HG03095 (cell line): Measurements from ENCODE around the gene SPOCK3.
"Not testable (repeated sequence)": the region's sequence is repeated elsewhere in the genome, so short reads cannot be mapped to it uniquely, and the experiment has no call there.

Source experiments
- ATAC-seq: cut with Tn5 transposase; IDR thresholded peaks from one replicate; pipeline ENCODE4 v1.9.1; 2021; ENCODE audit warnings: moderate library complexity; ENCODE audit not compliant: unreplicated experiment

SPOCK3 gene

DNA sequence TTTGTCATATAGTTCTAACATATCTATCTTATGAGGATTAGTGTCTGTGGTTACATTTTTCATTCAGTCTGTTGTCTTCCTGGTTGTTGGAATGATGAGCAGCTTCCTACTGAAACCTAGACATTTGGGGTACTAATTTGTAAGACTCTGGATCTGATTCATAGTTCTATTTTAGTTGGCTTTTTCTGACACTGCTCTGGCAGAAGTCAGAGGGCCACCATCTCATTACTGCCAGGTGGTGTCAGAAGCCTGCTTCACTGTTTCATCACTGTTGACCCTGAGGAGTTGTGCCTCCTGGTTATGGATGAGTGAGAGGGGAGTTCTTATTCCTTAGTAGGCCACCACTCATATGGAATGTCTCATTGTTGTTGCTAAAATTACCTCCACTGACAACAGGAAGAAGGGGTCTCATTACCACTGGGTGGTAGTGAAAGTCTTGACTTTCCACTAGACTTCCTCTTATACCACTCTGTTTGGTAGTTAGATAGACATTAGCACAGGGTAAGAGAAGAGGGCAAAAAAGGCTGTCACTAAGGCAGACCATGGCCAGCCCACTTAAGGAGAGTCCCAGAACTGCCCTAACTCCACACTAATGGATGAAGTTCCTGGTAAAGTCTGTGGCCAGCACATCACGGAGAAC, 395.2 kb downstream of the SPOCK3 start:
- peak; percentile 37 for ATAC-seq

DNA sequence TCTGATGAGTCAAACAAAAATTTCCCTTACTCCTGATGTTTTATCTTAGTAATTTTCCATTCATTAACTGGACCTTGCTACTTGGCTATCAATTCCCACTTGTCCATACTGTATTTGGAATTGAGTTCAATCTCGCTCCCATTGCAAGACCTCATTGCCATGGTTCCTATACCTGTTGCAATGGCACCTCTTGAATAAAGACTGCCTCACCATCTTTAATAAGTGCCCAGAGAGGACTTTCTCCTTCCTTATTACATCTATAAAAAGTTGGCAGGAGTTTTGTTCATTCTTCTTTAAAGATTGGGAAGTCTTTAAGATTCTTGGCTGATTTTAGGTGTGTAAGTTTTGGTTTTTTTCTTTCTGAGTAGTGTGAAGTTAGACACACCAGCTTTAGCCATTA, 397.4 kb downstream of the SPOCK3 start:
- no peak for ATAC-seq

DNA sequence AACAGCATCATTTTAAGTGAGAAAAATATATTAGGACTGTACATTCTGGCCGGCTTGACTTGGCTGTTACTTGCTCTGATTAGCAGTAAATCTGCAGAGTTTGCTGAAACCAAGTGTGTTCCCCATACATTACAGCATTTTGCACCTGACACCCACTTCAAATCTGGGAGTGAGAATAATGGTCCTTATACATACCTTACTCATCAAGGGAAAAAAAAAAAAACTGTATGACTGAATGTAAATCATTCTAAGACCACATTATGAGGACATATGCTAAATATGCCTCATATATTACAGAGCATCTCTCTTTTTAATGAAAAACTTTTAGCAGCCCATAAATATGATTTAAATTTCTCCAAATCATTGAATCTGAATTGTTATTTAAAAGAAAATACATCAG, 406.7 kb downstream of the SPOCK3 start:
- ATAC-seq = no peak

DNA sequence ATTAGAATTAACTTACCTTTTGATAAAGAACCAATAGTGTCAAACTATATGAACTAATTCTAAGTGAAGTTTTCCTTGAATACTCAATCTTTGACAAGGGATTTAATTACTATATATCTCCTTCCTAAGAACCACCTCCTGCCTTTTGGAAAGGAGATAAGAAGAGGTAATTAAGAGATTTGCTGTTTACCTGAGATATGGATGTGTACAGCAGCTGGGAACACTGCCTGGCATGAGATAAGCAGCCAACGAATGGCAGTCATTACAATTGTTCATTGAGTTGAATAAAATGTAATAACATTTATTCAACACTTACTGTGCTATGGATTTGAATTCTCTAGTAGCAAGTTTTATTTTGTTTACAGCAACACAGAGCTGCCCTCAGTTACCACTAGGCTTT, 407.1 kb downstream of the SPOCK3 start:
- no peak for ATAC-seq

DNA sequence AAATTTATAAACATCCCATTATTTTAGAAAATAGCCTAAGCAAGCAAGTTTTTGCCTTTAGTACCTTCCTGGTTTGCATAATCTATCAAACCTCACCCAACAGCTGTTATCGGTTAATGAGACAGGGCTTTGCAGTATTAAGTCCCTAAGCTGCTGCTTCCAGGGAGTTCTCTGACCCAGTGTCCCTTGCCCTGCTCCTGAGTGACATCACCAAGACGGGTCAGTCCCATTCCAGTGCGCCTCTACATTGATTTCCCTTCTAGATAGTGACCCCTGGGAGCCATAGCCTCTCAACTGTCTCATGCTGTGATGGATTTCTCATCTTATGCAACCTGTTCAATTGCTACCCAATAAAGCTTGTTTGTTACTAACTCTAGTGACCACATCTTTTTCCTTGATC, 410.4 kb downstream of the SPOCK3 start:
- ATAC-seq = no peak

DNA sequence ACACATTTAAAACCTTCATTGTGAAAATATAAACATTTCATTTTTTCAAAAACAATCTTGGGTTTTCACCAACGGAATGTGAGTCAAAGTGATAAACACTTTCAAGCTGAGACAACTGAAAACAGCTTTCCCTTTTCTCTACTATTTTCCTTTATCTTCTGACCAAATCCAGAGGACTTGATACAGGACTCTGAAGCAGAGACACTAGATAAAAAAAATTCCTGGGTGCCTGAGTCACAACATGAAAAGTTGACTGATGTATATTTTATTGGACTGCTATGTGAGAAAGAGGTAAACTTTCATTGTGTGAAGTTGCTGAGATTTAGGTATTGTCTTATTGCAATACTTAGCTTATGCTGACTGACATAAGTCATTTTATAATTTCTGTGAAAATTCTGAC, 411.2 kb downstream of the SPOCK3 start:
- ATAC-seq = no peak

DNA sequence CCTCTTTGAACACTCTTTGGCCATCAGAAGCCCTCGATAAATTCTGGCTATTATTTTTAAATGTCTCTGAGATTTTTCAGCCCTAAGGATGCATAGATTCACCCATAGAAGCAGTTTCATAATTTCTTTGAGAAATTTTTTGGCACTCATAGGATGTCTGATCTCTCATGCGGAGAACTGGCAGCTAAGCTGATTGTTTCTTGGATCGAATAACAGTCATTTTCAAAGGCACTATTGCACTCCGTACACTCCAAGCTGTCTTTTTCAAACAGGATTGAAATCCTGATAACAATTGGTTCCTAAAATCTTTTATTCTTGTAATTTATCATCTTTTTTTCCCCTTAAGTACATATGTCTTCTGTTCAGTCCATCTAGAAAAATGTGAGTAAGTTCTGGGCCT, 411.9 kb downstream of the SPOCK3 start:
- no peak for ATAC-seq

DNA sequence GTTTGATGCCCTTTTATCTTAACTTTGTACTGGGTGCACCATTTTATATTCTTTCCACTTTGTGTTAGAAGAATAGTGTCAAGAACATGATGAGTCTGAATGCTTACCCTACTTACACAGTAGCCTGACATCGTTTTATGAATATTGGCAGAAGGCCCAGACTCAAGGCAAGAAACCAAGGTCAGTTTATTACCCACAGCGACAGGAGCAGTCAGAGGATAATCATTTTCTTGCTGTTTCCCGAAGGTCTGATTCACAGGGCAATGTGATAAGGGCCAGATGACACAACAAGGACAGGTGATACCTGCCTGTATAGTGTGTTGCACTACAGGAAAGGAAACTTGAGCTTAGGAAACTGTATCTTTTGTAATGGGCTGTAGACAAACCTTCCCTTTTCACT, 417.4 kb downstream of the SPOCK3 start:
- no peak for ATAC-seq

DNA sequence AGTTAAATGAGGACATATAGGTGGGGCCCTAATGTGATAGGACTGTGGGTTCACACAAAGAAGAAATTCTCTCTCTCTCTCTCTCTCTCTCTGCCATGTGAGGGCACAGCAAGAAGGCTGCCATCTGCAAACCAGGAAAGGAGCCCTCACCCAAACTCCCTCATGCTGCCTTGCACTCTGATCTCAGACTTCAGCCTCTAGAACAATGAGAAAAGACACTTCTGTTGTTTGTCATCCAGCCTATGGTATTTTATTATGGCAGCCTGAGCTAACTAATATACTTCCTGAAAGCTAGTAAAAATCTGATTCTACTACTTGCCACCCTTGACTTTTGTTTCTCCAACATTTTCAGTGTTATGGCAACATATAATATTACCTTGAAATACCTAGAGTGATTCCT, 425.9 kb downstream of the SPOCK3 start:
- no peak for ATAC-seq

DNA sequence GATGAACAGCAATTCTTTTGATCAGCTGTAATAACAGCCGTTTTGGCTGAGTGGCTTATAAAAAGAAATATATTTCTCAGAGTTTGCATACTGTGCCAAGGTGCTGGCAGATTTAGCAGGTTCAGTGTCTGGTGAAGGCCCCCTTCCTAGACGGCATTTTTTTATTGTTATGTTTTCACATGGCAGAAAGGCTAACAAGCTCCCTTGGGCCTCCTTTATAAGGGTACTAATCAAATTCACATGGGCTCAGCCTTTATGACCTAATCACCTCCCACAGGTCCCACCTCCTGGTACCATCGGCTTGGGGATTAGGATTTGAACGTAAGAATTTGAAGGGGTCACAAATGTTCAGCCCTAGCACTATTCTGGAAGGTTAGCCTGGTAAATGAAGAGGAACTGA, 431.9 kb downstream of the SPOCK3 start:
- ATAC-seq = no peak

DNA sequence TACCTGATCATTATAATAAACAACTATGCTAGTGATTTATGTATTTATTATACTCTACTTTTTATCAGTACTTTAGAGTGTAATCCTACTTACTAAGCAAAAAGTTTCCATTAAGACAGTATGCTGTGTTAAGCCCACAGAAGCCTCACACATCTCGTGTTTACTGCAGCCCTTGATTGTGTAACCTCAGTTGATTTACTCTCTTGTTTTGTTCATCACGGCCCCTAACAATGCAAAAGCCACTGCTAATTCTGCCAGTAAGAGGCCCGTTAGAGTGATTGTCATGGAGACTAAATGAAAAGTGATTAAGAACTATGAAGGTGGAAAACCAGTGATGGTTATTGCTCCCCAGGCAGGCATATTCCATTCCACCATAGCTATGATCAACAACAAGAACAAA, 436.2 kb downstream of the SPOCK3 start:
- ATAC-seq = no peak

DNA sequence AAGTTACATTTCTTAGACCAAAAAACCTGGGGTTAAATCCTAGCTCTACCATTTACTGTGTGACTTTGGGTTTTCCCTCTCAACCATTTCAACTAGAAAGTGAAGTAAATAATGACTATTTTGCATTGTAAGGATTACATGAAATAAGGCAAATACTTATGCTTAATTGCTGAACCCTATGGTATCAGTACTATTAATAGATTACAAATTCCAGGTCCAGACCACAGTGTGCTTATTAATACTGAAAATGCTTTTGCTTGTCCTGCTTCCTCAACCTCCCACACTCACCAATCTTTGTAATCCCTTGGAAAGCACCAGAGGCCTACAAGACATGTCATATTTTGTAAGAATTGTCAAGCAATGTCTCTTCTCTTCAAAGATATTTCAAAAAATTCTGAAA, 456.5 kb downstream of the SPOCK3 start:
- no peak for ATAC-seq

DNA sequence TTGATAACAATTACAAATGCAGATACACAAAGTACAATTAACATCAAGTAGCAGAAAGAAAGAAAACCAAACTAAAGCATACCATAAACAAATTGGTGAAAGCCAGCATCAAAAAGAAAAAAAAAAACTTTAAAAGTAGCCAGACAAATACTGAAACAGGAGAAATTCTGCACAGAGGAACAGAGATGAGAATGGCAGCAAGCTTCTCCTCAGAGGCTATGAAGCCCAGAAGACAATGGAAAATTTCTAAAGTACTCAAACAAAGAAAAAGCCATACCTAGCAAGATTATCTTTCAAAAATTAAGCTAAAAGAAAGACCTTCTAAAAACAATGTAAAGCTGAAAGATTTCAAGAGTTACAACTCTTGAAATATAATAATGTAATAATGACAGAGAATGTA, 471.3 kb downstream of the SPOCK3 start:
- no peak for ATAC-seq

DNA sequence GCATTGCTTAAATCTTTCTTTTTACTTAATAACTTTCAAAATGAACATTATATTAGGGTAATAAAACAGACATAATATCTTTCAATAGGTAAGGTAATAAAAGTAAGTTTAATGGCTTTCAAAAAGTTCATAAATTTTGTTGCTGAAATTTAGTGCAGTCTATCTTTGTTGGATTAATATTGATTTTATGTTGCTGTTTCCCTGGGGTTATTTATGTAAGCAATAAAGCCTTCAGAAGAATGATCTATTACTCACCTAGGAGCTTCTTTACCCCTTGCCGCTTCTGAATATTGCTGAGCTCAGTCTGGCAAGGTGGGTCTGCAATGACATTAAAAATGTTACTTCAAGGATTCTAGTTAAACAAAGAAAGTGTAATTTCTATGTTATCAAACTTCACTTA, 492.6 kb downstream of the SPOCK3 start:
- ATAC-seq = no peak

DNA sequence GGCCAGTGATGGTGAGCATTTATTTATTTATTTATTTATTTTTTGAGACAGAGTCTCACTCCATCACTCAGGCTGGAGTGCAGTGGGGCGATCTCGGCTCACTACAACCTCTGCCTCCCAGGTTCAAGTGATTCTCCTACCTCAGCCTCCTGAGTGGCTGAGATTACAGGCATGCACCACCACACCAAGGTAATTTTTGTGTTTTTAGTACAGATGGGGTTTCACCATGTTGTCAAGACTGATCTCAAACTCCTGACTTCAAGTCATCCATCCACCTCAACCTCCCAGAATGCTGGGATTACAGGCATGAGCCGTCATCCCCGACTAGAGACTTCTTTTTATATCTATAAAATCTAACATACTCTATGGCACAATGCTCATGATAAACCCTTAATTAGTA, 495.1 kb downstream of the SPOCK3 start:
- not testable (repeated sequence) for ATAC-seq

DNA sequence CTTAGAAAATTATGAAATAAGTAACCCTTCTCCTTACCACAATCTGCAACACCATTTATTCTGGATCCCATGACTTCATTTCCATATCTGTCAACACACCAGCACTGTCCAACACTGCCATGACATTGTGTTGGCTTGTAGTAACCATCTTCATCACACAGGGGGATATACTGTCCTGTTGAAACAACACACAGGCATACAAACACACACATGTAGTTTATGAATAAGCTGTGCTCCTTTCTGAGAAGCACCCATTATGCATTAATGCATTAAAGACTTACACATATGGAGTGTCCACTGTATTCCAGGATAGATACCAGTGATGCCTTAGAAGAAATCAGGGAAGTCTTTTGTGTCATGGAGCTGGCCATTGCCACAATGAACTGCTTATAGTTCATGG, 496.9 kb downstream of the SPOCK3 start:
- ATAC-seq = no peak

DNA sequence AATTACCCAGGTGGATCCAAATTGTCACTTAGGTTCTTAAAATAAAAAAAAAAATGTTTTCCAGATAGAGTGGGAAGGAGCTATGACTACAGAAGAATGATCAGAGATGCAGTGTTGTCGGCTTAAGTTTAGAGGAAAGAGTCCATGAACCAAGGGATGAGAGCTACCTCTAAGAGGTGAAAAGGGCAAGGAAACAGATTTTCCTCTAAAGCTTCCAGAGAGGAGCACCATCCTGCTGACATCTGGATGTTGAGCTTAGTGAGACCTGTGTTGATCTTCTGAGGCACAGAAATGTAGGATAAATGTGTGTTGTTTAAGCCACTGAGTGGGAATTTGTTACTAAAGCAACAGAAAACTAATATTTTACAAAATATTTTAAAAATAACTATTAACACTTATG, 498.7 kb downstream of the SPOCK3 start:
- ATAC-seq = no peak

DNA sequence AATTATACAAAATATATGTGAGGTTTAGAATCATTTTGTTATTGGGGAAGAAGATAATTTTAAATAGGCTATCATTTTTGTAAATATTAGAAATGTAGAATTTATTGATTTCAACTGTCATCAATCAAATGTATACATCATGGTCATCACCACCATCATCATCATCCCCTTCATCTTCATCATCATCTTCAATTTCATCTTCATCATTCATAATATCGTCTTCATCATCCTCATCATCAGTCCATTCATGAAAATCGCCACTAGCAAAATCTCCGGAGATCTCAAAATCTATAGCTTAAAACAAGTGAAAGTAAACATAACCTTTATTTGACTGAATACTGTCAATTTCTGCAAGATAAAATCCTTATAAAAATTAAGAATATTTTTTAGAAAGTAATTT, 499.5 kb downstream of the SPOCK3 start:
- no peak for ATAC-seq

DNA sequence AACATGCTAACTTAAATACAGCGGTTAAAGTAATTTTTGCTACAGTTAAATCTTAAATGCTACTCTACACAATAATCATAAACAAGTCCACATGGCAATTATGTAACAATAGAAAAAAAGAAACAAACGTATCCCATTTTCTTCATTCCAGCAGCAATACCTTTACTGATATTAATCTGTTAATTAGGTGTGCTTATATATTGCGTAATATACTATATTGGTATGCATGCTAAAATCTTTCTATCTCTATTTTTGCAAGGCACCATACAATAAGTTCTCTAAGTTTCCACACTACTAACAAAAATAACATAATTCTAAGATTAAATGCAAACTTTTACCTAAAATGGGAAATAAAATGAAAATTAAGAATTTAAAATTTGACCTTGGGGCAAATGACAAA, 500.6 kb downstream of the SPOCK3 start:
- no peak for ATAC-seq

DNA sequence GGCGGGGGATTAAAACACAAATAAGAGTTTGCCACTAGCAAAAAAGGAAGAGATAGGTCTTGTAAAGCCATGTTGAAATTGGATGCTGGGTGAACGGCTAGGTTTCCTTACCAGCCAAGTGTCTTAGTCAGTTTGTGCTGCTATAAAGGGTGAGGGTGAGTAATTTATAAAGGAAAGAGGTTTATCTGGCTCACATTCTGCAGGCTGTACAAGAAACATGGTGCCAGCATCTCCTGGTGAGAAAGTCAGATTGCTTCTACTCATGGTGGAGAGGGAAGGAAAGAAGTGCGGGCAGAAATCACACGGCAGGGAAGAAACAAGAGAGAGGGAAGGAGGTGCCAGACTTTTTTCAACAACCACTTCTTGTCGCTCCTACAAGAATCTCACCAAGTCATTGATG, 507.5 kb downstream of the SPOCK3 start:
- ATAC-seq = no peak

DNA sequence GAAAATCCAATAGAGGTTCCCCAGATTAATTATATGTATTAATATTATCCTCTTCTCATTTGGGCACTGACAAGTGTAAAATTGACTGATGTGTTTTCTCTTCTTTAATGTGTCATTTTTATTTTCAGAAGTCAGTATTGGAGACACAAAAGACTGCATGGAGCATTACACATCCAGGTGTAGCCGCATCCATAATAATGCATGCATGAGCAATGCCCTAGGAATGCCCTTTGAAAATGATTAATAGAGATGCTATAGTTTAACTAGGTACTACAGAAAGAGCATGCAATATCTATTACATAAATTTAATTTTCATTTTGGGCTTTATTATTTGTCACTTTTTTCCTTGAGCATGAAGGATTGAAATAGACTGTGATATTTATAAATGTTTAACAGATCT, 509.9 kb downstream of the SPOCK3 start:
- no peak for ATAC-seq

DNA sequence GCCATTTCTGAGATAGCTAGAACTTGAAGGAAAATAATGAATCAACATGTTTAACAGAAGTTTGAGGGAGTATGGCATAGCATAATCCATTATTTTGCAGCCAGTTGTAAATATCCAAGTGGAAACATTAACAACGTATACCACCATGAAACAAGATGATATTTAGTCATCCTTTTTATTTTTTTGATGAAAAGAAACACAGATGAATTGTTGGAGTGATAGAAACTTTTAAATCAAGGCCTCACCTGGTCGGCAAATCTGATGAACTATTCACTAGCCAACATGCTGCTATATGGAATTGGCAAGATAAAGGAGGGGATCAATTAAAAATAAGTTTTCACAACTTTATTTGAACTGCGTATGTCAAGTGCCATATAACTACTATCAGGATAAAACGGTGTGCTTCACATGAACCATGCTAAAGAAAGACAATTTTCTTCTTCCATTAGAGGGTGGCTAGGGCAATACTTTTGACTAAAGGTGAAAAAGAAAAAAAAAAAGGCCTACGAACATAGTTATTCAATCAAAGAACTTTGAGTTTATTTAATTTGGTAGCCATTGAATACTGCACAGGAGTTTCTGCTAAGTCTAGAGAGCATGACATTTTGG, 510.7 kb downstream of the SPOCK3 start:
- no peak for ATAC-seq
